ENCODE results near the gene USP26.
"Not testable (repeated sequence)": the region's sequence is repeated elsewhere in the genome, so short reads cannot be mapped to it uniquely, and the experiment has no call there.

The USP26 gene

GRCh38 chrX:133068461-133068860, 28.4 kb downstream of the USP26 start:
- H3K36me3 ChIP-seq (ENCODE audit: insufficient read depth, low read depth, low read length), result no peaks in the 10 kb centered on the region
- no peaks in the 10 kb centered on the region for H3K9me3 ChIP-seq (ENCODE audit: insufficient read depth, low read depth, low read length)
- no peak overlapping the region for H3K9ac ChIP-seq (ENCODE audit: low read depth, low read length)
- no peaks in the 10 kb centered on the region for H3K4me1 ChIP-seq (ENCODE audit: insufficient read depth, low read length)
- no peak overlapping the region for H3K27ac ChIP-seq (ENCODE audit: low read length)
- H3K4me3 ChIP-seq (ENCODE audit: low read length), result no peak overlapping the region
- no peaks in the 10 kb centered on the region for H3K27me3 ChIP-seq (ENCODE audit: insufficient read depth, low read length)

DNA sequence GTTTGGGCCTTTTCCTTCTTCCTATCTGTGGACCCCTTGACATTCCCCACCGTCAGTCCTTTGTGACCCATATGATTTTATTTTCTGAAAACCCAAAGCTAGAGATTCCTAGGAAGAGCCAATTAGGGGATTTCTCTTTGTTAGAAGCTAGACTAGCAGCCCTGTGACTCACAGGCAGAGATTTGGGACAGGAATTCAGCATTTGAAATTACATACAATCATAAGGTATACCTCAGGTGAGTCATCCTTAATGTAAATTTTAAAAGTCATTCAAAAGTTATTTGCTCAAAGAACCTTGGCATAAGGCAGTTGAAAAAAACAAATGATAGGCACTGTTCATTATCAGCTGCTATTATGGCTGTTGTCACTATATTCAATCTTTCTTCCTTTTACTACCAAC, 40.6 kb downstream of the USP26 start:
- Histone ChIP-seq H3K9ac (ENCODE audit: low read depth, low read length) (no peak overlapping the region), H3K9me3 (ENCODE audit: insufficient read depth, low read depth, low read length) (no peaks in the 10 kb centered on the region), H3K27ac (ENCODE audit: low read length) (no peak overlapping the region), H3K36me3 (ENCODE audit: insufficient read depth, low read depth, low read length) (no peaks in the 10 kb centered on the region), H3K4me1 (ENCODE audit: insufficient read depth, low read length) (no peaks in the 10 kb centered on the region; the same call in 1 of the 2 replicates), H3K27me3 (ENCODE audit: insufficient read depth, low read length) (no peaks in the 10 kb centered on the region), H3K4me3 (ENCODE audit: low read length) (no peak overlapping the region)

GRCh38 chrX:133054761-133055405, 42.0 kb downstream of the USP26 start:
- Histone ChIP-seq H3K9ac (ENCODE audit: low read depth, low read length) (no peak overlapping the region), H3K36me3 (ENCODE audit: insufficient read depth, low read depth, low read length) (no peaks in the 10 kb centered on the region), H3K4me3 (ENCODE audit: low read length) (no peak overlapping the region; the same call in 1 of the 2 replicates), H3K27me3 (ENCODE audit: insufficient read depth, low read length) (no peaks in the 10 kb centered on the region), H3K4me1 (ENCODE audit: insufficient read depth, low read length) (no peaks in the 10 kb centered on the region; the same call in 1 of the 2 replicates), H3K9me3 (ENCODE audit: insufficient read depth, low read depth, low read length) (no peaks in the 10 kb centered on the region), H3K27ac (ENCODE audit: low read length) (no peak overlapping the region)

DNA sequence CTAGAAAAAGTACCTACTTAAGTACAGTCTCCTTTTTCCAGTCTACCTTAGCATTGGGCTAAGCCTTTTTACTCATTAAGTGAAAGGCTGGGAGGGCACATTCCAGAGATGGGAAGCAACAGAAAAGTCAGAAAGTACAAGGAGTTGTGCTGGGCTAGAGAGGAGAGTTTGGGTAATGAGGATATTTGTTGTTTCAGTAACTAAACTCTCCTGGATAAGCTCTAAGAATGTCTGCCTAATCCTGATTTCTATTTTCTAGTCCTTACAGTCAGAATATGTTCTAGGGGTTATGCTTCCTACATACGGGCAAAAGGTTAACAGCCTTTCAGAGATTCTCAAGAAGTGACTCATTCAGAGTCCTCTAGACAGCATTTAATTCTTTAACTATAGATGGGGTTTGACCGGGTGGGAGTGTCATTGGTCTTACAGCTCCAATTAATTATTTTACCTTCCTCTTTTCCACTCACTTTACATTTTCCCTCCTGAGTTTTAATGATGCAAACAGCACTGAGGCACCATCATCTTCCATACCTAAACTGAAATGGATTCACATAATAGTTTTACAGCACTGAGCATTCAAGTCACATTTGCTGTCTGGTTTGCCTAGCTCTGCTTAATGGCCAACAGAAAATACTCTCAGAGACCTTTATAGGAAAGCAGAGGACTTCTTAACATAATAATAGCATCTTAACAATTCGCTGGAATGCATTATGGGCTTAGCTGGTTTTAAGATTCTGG, 42.9 kb downstream of the USP26 start:
- H3K27ac ChIP-seq (ENCODE audit: low read length), result no peak overlapping the region
- H3K9me3 ChIP-seq (ENCODE audit: insufficient read depth, low read depth, low read length), result no peaks in the 10 kb centered on the region
- H3K4me3 ChIP-seq (ENCODE audit: low read length), result peak overlapping the region; percentile 20; the same call in 1 of the 2 replicates
- no peaks in the 10 kb centered on the region for H3K27me3 ChIP-seq (ENCODE audit: insufficient read depth, low read length)
- H3K4me1 ChIP-seq (ENCODE audit: insufficient read depth, low read length), result no peaks in the 10 kb centered on the region; the same call in 1 of the 2 replicates
- no peak overlapping the region for H3K9ac ChIP-seq (ENCODE audit: low read depth, low read length)
- no peaks in the 10 kb centered on the region for H3K36me3 ChIP-seq (ENCODE audit: insufficient read depth, low read depth, low read length)

- Histone ChIP-seq H3K27ac (ENCODE audit: low read length) (no peak overlapping the region), H3K27me3 (ENCODE audit: insufficient read depth, low read length) (no peaks in the 10 kb centered on the region), H3K36me3 (ENCODE audit: insufficient read depth, low read depth, low read length) (no peaks in the 10 kb centered on the region), H3K4me3 (ENCODE audit: low read length) (no peak overlapping the region), H3K9ac (ENCODE audit: low read depth, low read length) (no peak overlapping the region), H3K9me3 (ENCODE audit: insufficient read depth, low read depth, low read length) (no peaks in the 10 kb centered on the region), H3K4me1 (ENCODE audit: insufficient read depth, low read length) (no peaks in the 10 kb centered on the region; the same call in 1 of the 2 replicates)
These were observed 48.2 kb downstream of the USP26 start for GRCh38 chrX:133048751-133049150.

DNA sequence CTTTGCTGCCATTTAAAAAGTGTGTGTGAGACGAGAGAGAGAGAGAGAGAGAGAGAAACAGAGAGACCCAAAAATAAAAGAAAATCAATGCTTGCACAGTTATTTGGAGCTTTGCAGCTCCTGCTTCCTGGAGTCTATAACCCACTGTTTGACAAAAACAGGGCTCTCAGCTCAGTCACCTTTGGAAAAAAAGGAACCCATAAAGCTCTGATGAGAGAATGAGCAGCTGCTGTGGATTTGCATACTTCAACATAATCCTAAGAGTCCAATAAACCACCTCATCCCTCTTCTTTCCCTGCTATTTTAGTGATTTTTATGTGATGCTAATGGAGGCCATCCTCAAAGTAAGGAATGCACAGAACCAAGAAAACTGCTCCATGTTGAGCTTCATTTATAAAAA, 50.3 kb downstream of the USP26 start:
- Histone ChIP-seq H3K9ac (ENCODE audit: low read depth, low read length) (no peak overlapping the region), H3K27ac (ENCODE audit: low read length) (no peak overlapping the region), H3K4me3 (ENCODE audit: low read length) (no peak overlapping the region), H3K36me3 (ENCODE audit: insufficient read depth, low read depth, low read length) (no peaks in the 10 kb centered on the region), H3K4me1 (ENCODE audit: insufficient read depth, low read length) (no peaks in the 10 kb centered on the region), H3K9me3 (ENCODE audit: insufficient read depth, low read depth, low read length) (no peaks in the 10 kb centered on the region), H3K27me3 (ENCODE audit: insufficient read depth, low read length) (no peaks in the 10 kb centered on the region)

DNA sequence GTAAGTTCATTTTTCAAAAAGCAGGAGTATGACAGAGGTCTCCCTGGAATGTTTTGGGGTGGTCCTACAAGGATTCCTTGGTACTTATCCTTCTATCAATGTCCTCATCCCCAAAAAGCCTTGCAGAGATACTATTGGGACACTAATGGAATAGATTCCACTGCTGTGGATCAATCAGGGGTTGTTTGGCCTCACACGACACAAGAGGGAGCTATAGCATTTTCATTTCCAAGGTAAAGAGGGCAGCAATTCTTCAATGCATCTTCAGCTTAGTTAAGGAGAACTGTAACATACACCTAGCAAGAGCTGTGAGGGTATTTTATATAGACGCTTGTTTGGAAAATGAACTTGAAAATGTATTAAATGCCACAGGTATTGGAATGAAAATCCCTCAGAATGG, 50.9 kb downstream of the USP26 start:
- Histone ChIP-seq H3K36me3 (ENCODE audit: insufficient read depth, low read depth, low read length) (no peaks in the 10 kb centered on the region), H3K4me1 (ENCODE audit: insufficient read depth, low read length) (no peaks in the 10 kb centered on the region), H3K27me3 (ENCODE audit: insufficient read depth, low read length) (no peaks in the 10 kb centered on the region), H3K27ac (ENCODE audit: low read length) (no peak overlapping the region), H3K9ac (ENCODE audit: low read depth, low read length) (no peak overlapping the region), H3K9me3 (ENCODE audit: insufficient read depth, low read depth, low read length) (no peaks in the 10 kb centered on the region), H3K4me3 (ENCODE audit: low read length) (no peak overlapping the region)

- not testable (repeated sequence) for H3K27ac ChIP-seq (ENCODE audit: low read length); H3K9me3 ChIP-seq (ENCODE audit: insufficient read depth, low read depth, low read length); H3K27me3 ChIP-seq (ENCODE audit: insufficient read depth, low read length); H3K4me1 ChIP-seq (ENCODE audit: insufficient read depth, low read length); H3K4me3 ChIP-seq (ENCODE audit: low read length); H3K9ac ChIP-seq (ENCODE audit: low read depth, low read length); H3K36me3 ChIP-seq (ENCODE audit: insufficient read depth, low read depth, low read length)
These were observed 52.6 kb downstream of the USP26 start for GRCh38 chrX:133044145-133044786.

DNA sequence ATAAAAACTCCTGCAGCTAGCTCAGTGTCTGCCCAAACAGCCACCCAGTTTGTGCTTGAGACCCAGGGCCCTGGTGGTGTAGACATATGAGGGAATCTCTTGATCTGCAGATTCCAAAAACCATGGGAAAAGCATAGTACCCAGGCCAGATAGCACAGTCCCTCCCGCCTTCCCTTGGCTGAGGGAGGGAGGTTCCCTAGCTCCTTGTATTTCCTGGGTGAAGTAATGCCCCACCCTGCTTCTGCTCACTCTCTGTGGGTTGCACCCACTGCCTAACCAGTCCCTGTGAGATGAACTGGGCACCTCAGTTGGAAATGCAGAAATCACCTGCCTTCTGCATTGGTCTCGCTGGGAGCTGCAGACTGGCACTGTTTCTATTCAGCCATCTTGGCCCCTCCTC, 54.6 kb downstream of the USP26 start:
- H3K27me3 ChIP-seq (ENCODE audit: insufficient read depth, low read length), result no peaks in the 10 kb centered on the region
- H3K36me3 ChIP-seq (ENCODE audit: insufficient read depth, low read depth, low read length), result no peaks in the 10 kb centered on the region
- no peaks in the 10 kb centered on the region for H3K4me1 ChIP-seq (ENCODE audit: insufficient read depth, low read length)
- H3K4me3 ChIP-seq (ENCODE audit: low read length), result no peak overlapping the region
- no peak overlapping the region for H3K27ac ChIP-seq (ENCODE audit: low read length)
- no peak overlapping the region for H3K9ac ChIP-seq (ENCODE audit: low read depth, low read length)
- no peaks in the 10 kb centered on the region for H3K9me3 ChIP-seq (ENCODE audit: insufficient read depth, low read depth, low read length)

GRCh38 chrX:133033010-133033409, 63.9 kb downstream of the USP26 start:
- Histone ChIP-seq H3K9ac (ENCODE audit: low read depth, low read length) (no peak overlapping the region), H3K36me3 (ENCODE audit: insufficient read depth, low read depth, low read length) (no peaks in the 10 kb centered on the region), H3K9me3 (ENCODE audit: insufficient read depth, low read depth, low read length) (no peaks in the 10 kb centered on the region; the same call in 1 of the 2 replicates), H3K4me3 (ENCODE audit: low read length) (no peak overlapping the region), H3K27ac (ENCODE audit: low read length) (no peak overlapping the region), H3K27me3 (ENCODE audit: insufficient read depth, low read length) (no peaks in the 10 kb centered on the region), H3K4me1 (ENCODE audit: insufficient read depth, low read length) (no peaks in the 10 kb centered on the region)

- H3K9ac ChIP-seq (ENCODE audit: low read depth, low read length), result no peak overlapping the region
- no peak overlapping the region for H3K4me3 ChIP-seq (ENCODE audit: low read length)
- no peaks in the 10 kb centered on the region for H3K9me3 ChIP-seq (ENCODE audit: insufficient read depth, low read depth, low read length)
- no peaks in the 10 kb centered on the region for H3K4me1 ChIP-seq (ENCODE audit: insufficient read depth, low read length)
- H3K27ac ChIP-seq (ENCODE audit: low read length), result no peak overlapping the region
- H3K36me3 ChIP-seq (ENCODE audit: insufficient read depth, low read depth, low read length), result no peaks in the 10 kb centered on the region
- no peaks in the 10 kb centered on the region for H3K27me3 ChIP-seq (ENCODE audit: insufficient read depth, low read length)
These were observed 78.7 kb downstream of the USP26 start for GRCh38 chrX:133018229-133018628.

DNA sequence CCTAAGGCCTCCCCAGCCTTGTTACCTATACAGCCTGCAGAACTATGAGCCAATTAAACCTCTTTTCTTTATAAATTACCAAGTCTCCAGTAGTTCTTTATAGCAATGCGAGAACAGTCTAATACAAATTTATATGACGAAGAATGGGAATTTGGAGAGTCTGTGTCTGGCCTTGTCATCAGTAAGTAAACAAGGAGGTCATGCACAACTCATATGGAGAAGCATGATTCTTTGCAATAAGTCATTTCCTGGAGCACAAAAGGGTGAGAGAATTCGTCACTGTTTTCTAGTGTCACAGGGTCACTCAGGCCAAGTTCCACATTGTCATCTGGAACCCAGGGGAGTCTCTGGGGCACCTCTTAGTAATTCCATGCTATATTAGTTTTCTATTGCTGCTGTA, 89.5 kb downstream of the USP26 start:
- H3K4me3 ChIP-seq (ENCODE audit: low read length), result no peak overlapping the region
- no peaks in the 10 kb centered on the region for H3K36me3 ChIP-seq (ENCODE audit: insufficient read depth, low read depth, low read length)
- H3K27ac ChIP-seq (ENCODE audit: low read length), result no peak overlapping the region
- H3K4me1 ChIP-seq (ENCODE audit: insufficient read depth, low read length), result no peaks in the 10 kb centered on the region
- H3K27me3 ChIP-seq (ENCODE audit: insufficient read depth, low read length), result no peaks in the 10 kb centered on the region
- no peak overlapping the region for H3K9ac ChIP-seq (ENCODE audit: low read depth, low read length)
- H3K9me3 ChIP-seq (ENCODE audit: insufficient read depth, low read depth, low read length), result no peaks in the 10 kb centered on the region

Measured in iPS-20b (cell line).